Measurements from ENCODE around the gene MPP4.

Gene MPP4

GRCh38 chr2:201642086-201642578, 56.3 kb downstream of the MPP4 start:
- in situ Hi-C loops (cut with HindIII; ENCODE audit: low pct_unique_long_range_greater_than_20kb, low sequenced_read_pairs), result no loop called here
- no peak for TF ChIP-seq JUND (IDR thresholded peaks at IDR 0.05; ENCODE audit: low read depth)
- no peak for DNase-seq (ENCODE audit: low read depth in 1 of 2, low spot score in 1 of 2)

GRCh38 chr2:201639205-201639604, 59.2 kb downstream of the MPP4 start:
- TF ChIP-seq JUND (IDR thresholded peaks at IDR 0.05; ENCODE audit: low read depth), result no peak
- in situ Hi-C loops (cut with HindIII; ENCODE audit: low pct_unique_long_range_greater_than_20kb, low sequenced_read_pairs), result no loop called here

GRCh38 chr2:201638326-201638725, 60.1 kb downstream of the MPP4 start:
- in situ Hi-C loops (cut with HindIII; ENCODE audit: low pct_unique_long_range_greater_than_20kb, low sequenced_read_pairs), result no loop called here
- no peak for DNase-seq (ENCODE audit: low read depth in 1 of 2, low spot score in 1 of 2)
- TF ChIP-seq JUND (IDR thresholded peaks at IDR 0.05; ENCODE audit: low read depth), result no peak

More at GRCh38 chr2:201639205-201639604, 59.2 kb downstream of the MPP4 start:
- DNase-seq (ENCODE audit: low read depth in 1 of 2, low spot score in 1 of 2), result no peak

- in situ Hi-C loops (cut with HindIII; ENCODE audit: low pct_unique_long_range_greater_than_20kb, low sequenced_read_pairs), result no loop called here
- no peak for TF ChIP-seq JUND (IDR thresholded peaks at IDR 0.05; ENCODE audit: low read depth)
- no peak for DNase-seq (ENCODE audit: low read depth in 1 of 2, low spot score in 1 of 2)
These were observed 64.7 kb downstream of the MPP4 start for GRCh38 chr2:201633661-201634249.

- TF ChIP-seq JUND (IDR thresholded peaks at IDR 0.05; ENCODE audit: low read depth), result no peak
- in situ Hi-C loops (cut with HindIII; ENCODE audit: low pct_unique_long_range_greater_than_20kb, low sequenced_read_pairs), result no loop called here
- DNase-seq (ENCODE audit: low read depth in 1 of 2, low spot score in 1 of 2), result no peak
These were observed 67.4 kb downstream of the MPP4 start for GRCh38 chr2:201631041-201631440.

- in situ Hi-C loops (cut with HindIII; ENCODE audit: low pct_unique_long_range_greater_than_20kb, low sequenced_read_pairs), result no loop called here
- no peak for TF ChIP-seq JUND (IDR thresholded peaks at IDR 0.05; ENCODE audit: low read depth)
- DNase-seq (ENCODE audit: low read depth in 1 of 2, low spot score in 1 of 2), result no peak
These were observed 67.9 kb downstream of the MPP4 start for GRCh38 chr2:201630577-201630976.

GRCh38 chr2:201628545-201628944, 69.9 kb downstream of the MPP4 start:
- in situ Hi-C loops (cut with HindIII; ENCODE audit: low pct_unique_long_range_greater_than_20kb, low sequenced_read_pairs), result no loop called here

GRCh38 chr2:201622306-201622970, 76.0 kb downstream of the MPP4 start:
- no peak for TF ChIP-seq JUND (IDR thresholded peaks at IDR 0.05; ENCODE audit: low read depth)
- no peak for DNase-seq (ENCODE audit: low read depth in 1 of 2, low spot score in 1 of 2)
- in situ Hi-C loops (cut with HindIII; ENCODE audit: low pct_unique_long_range_greater_than_20kb, low sequenced_read_pairs), result no loop called here

More at GRCh38 chr2:201628545-201628944, 69.9 kb downstream of the MPP4 start:
- TF ChIP-seq JUND (IDR thresholded peaks at IDR 0.05; ENCODE audit: low read depth), result no peak
- no peak for DNase-seq (ENCODE audit: low read depth in 1 of 2, low spot score in 1 of 2)

- in situ Hi-C loops (cut with HindIII; ENCODE audit: low pct_unique_long_range_greater_than_20kb, low sequenced_read_pairs), result no loop called here
- no peak for TF ChIP-seq JUND (IDR thresholded peaks at IDR 0.05; ENCODE audit: low read depth)
- no peak for DNase-seq (ENCODE audit: low read depth in 1 of 2, low spot score in 1 of 2)
These were observed 77.0 kb downstream of the MPP4 start for GRCh38 chr2:201621293-201621999.

- TF ChIP-seq JUND (IDR thresholded peaks at IDR 0.05; ENCODE audit: low read depth), result no peak
- in situ Hi-C loops (cut with HindIII; ENCODE audit: low pct_unique_long_range_greater_than_20kb, low sequenced_read_pairs), result no loop called here
- no peak for DNase-seq (ENCODE audit: low read depth in 1 of 2, low spot score in 1 of 2)
These were observed 79.4 kb downstream of the MPP4 start for GRCh38 chr2:201618744-201619662.

GRCh38 chr2:201608021-201608420, 90.4 kb downstream of the MPP4 start:
- no peak for DNase-seq (ENCODE audit: low read depth in 1 of 2, low spot score in 1 of 2)
- TF ChIP-seq JUND (IDR thresholded peaks at IDR 0.05; ENCODE audit: low read depth), result no peak
- in situ Hi-C loops (cut with HindIII; ENCODE audit: low pct_unique_long_range_greater_than_20kb, low sequenced_read_pairs), result no loop called here

- no peak for TF ChIP-seq JUND (IDR thresholded peaks at IDR 0.05; ENCODE audit: low read depth)
- DNase-seq (ENCODE audit: low read depth in 1 of 2, low spot score in 1 of 2), result no peak
- in situ Hi-C loops (cut with HindIII; ENCODE audit: low pct_unique_long_range_greater_than_20kb, low sequenced_read_pairs), result no loop called here
These were observed 90.9 kb downstream of the MPP4 start for GRCh38 chr2:201607568-201607967.

All from T47D (cell line).